Endothelial cell of umbilical vein (primary cell): Measurements from ENCODE around the gene ITGA2B.

Source experiments
- CTCF ChIP-seq, 2 donors: IDR thresholded peaks; 1 replicate in 1 of 2; 2 replicates in 1 of 2; pipeline ENCODE4 v1.5.1; 2011; ENCODE audit warnings: low read length in 2 of 2, mild to moderate bottlenecking in 2 of 2, moderate library complexity in 2 of 2, control low read depth in 1 of 2, inconsistent platforms in 1 of 2, low read depth in 1 of 2; ENCODE audit not compliant: insufficient read depth in 1 of 2; ENCODE audit errors: extremely low read depth in 1 of 2
- EZH2 ChIP-seq: IDR thresholded peaks from 2 replicates; pipeline ENCODE4 v1.6.1; 2012; ENCODE audit warnings: borderline replicate concordance, low read depth, mild to moderate bottlenecking, moderate library complexity, low read length, inconsistent platforms; ENCODE audit not compliant: severe bottlenecking
- GATA2 ChIP-seq: IDR thresholded peaks from 2 replicates; pipeline ENCODE4 v1.7.0; 2011; ENCODE audit warnings: low read depth, mild to moderate bottlenecking, moderate library complexity, mixed read lengths, low read length; ENCODE audit not compliant: insufficient read length, insufficient read depth
- JUN ChIP-seq: IDR thresholded peaks from 2 replicates; pipeline ENCODE4 v1.6.1; 2011; ENCODE audit warnings: borderline replicate concordance, low read depth; ENCODE audit not compliant: insufficient read length, insufficient read depth
- MAX ChIP-seq: IDR thresholded peaks from 2 replicates; pipeline ENCODE4 v1.6.1; 2011; ENCODE audit not compliant: insufficient read depth, insufficient read length
- MYC ChIP-seq: IDR thresholded peaks from one replicate; pipeline ENCODE4 v1.6.1; 2011; ENCODE audit warnings: mild to moderate bottlenecking, low read depth, low read length
- POLR2A ChIP-seq: IDR thresholded peaks from 2 replicates; pipeline ENCODE4 v1.6.1; 2012; ENCODE audit warnings: low read depth, mild to moderate bottlenecking, control low read depth, low read length
- POLR2AphosphoS5 ChIP-seq: IDR thresholded peaks from 2 replicates; pipeline ENCODE4 v1.6.1; 2012; ENCODE audit warnings: low read depth, mild to moderate bottlenecking, control low read depth, low read length, moderate library complexity; ENCODE audit not compliant: insufficient read depth

GRCh38 chr17:44396946-44397345, 7.5 kb upstream of the ITGA2B start:
- TF ChIP-seq POLR2A (no peak), CTCF (IDR thresholded peaks at IDR 0.05; ENCODE audit: extremely low read depth in 1 of 2, insufficient read depth in 1 of 2, low read depth in 1 of 2, low read length in 2 of 2) (no peak), POLR2AphosphoS5 (no peak), MYC (no peak), MAX (no peak), EZH2 (no peak), JUN (no peak), GATA2 (no peak)
